TTC549 (cell line): ENCODE measurements around the gene C5orf52.
"Not testable (repeated sequence)": the region's sequence is repeated elsewhere in the genome, so short reads cannot be mapped to it uniquely, and the experiment has no call there.

ENCODE experiments used
- FAIRE-seq: peaks from 2 replicates; lab custom pipeline; 2012; peaks lifted over from hg19 to GRCh38; lab: Jason Lieb, UNC

C5orf52 gene

GRCh38 chr5:157670662-157671591, at the start of gene C5orf52:
Gene C5orf52 (plus strand): TSS chr5:157671533. CDS start chr5:157671615, 82 bp downstream.
- no peak for FAIRE-seq

- FAIRE-seq = no peak
Measured at GRCh38 chr5:157624144-157624543, 47.2 kb upstream of the C5orf52 start.

GRCh38 chr5:157626831-157627230, 44.5 kb upstream of the C5orf52 start:
- FAIRE-seq = no peak

GRCh38 chr5:157630341-157630740, 41.0 kb upstream of the C5orf52 start:
- no peak for FAIRE-seq

- no peak for FAIRE-seq
Measured at GRCh38 chr5:157640406-157641066, 30.8 kb upstream of the C5orf52 start.

GRCh38 chr5:157648275-157648990, 22.9 kb upstream of the C5orf52 start:
- FAIRE-seq = no peak

GRCh38 chr5:157649101-157649500, 22.2 kb upstream of the C5orf52 start:
- FAIRE-seq = no peak

GRCh38 chr5:157650991-157651611, 20.2 kb upstream of the C5orf52 start:
- FAIRE-seq = no peak

- no peak for FAIRE-seq
Measured at GRCh38 chr5:157651623-157652376, 19.5 kb upstream of the C5orf52 start.

- no peak for FAIRE-seq
Measured at GRCh38 chr5:157652377-157652692, 19.0 kb upstream of the C5orf52 start, which contains the start of gene SOX30. Gene SOX30 (minus strand): TSS chr5:157652438. CDS start chr5:157652078, 360 bp downstream.

- FAIRE-seq = no peak
Measured at GRCh38 chr5:157657516-157657915, 13.8 kb upstream of the C5orf52 start.

GRCh38 chr5:157658893-157659292, 12.4 kb upstream of the C5orf52 start:
- no peak for FAIRE-seq

- no peak for FAIRE-seq
Measured at GRCh38 chr5:157659868-157660660, 11.3 kb upstream of the C5orf52 start.

- peak; percentile 53 for FAIRE-seq
Measured at GRCh38 chr5:157665467-157666070, 5.8 kb upstream of the C5orf52 start.

- FAIRE-seq = no peak
Measured at GRCh38 chr5:157668356-157668755, 3.0 kb upstream of the C5orf52 start.

GRCh38 chr5:157669701-157670097, 1.6 kb upstream of the C5orf52 start:
- FAIRE-seq = no peak

GRCh38 chr5:157671592-157672330, 428 bp downstream of the C5orf52 start:
- no peak for FAIRE-seq

- no peak for FAIRE-seq
Measured at GRCh38 chr5:157672976-157673375, 1.6 kb downstream of the C5orf52 start.

- not testable (repeated sequence) for FAIRE-seq
Measured at GRCh38 chr5:157674351-157674750, 3.0 kb downstream of the C5orf52 start.

- FAIRE-seq = no peak
Measured at GRCh38 chr5:157677931-157678330, 6.6 kb downstream of the C5orf52 start.
